Measurements from ENCODE around the gene GLB1L. TPM values are rescaled to one million over a fixed set of nuclear protein-coding genes. Genes with fewer than 3 reads are reported as not detected.
A peak's percentile ranks its signal among the peaks of the same experiment; 100 is the strongest.

Gene GLB1L
- total RNA-seq, 1 experiment from 2014 or later = 6.1 TPM

DNA sequence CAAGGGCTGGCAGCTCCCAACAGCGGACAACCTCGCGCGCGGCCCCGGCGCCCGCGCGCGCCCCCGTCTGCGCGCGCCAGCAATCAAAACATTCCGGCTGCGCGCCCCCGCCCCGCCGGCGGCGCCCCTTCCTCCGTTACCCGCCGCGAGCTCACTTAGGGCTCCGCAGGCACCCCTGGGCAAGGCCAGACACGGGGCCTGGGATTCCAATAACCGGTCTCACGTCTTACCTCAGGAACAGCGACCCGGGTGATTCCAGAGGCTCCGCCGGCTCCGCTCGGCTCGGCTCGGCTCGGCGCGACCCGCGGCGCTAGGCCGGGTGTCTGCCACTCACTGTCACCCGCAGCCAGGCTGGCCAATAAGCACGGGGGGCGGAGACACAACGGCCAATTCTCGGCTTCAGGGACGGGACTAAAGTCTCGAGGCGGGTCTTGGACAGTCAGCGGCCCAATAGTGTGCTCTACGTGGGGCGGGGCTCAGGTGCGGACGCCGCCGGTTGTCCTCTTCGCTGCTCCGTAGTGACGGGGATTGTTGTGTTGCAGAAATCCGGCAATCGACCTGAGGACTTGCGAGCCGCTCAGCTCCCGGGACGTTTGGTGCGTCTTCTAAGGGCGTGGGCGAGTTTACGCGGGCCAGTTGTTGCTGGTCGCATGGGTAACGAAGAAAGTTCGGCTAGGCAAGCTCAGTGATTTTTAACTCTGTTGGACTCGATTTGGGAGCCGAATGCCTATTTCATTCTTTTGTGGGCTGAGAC lies 15.8 kb downstream of the GLB1L start, which contains the start of the genes ANKZF1 and ATG9A (continued):
- TF ChIP-seq, protein P1, sequence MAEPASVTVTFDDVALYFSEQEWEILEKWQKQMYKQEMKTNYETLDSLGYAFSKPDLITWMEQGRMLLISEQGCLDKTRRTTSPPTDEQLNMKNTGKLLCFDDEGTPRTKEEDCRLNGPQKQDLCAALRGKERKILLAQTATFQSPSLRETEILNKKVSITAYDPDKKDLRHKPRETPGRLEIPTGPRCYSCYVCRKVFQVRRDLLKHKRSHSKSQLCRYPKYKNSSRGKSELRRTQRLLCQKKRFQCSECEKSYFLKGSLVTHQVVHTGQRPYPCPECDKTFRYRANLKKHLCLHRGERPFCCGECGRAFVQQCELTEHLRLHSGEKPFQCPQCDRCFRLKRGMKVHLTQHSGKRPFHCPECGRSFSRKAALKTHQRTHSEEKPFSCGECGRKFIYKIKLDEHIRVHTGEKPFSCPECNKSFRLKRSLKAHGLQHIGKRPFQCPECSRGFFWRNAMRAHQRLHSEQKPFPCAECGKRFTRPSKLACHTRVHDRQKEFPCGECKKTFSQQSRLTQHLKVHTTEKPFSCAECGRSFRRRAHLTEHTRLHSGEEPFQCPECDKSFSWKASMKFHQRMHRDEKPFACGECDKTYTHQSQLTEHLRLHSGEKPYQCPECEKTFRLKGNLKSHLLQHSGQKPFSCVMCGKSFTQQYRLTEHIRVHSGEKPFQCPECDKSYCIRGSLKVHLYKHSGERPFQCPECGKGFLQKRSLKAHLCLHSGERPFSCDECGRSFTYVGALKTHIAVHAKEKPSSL (CRISPR knock-in tag; conservative IDR thresholded peaks at IDR 0.05) = no peak
- TF ChIP-seq, protein P2, sequence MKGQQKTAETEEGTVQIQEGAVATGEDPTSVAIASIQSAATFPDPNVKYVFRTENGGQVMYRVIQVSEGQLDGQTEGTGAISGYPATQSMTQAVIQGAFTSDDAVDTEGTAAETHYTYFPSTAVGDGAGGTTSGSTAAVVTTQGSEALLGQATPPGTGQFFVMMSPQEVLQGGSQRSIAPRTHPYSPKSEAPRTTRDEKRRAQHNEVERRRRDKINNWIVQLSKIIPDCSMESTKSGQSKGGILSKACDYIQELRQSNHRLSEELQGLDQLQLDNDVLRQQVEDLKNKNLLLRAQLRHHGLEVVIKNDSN (CRISPR knock-in tag; IDR thresholded peaks at IDR 0.05) = 0 out of 2 replicates have a peak, but pooled peaks have one; percentile 22
- TF ChIP-seq PRRX2 (CRISPR knock-in tag; IDR thresholded peaks at IDR 0.05) (peak; percentile 46; the same call in 1 of the 2 replicates), SP1 (CRISPR knock-in tag; conservative IDR thresholded peaks at IDR 0.05) (peak; percentile 94), ZBTB21 (CRISPR knock-in tag; IDR thresholded peaks at IDR 0.05; ENCODE audit: borderline replicate concordance) (no peak), NR1H2 (CRISPR knock-in tag; IDR thresholded peaks at IDR 0.05) (no peak), OVOL2 (CRISPR knock-in tag; IDR thresholded peaks at IDR 0.05; ENCODE audit: borderline replicate concordance) (no peak)
- TF ChIP-seq, protein P3, sequence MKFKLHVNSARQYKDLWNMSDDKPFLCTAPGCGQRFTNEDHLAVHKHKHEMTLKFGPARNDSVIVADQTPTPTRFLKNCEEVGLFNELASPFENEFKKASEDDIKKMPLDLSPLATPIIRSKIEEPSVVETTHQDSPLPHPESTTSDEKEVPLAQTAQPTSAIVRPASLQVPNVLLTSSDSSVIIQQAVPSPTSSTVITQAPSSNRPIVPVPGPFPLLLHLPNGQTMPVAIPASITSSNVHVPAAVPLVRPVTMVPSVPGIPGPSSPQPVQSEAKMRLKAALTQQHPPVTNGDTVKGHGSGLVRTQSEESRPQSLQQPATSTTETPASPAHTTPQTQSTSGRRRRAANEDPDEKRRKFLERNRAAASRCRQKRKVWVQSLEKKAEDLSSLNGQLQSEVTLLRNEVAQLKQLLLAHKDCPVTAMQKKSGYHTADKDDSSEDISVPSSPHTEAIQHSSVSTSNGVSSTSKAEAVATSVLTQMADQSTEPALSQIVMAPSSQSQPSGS (CRISPR knock-in tag; IDR thresholded peaks at IDR 0.05; ENCODE audit: borderline replicate concordance, low read depth) = no peak
- TF ChIP-seq, protein P4, sequence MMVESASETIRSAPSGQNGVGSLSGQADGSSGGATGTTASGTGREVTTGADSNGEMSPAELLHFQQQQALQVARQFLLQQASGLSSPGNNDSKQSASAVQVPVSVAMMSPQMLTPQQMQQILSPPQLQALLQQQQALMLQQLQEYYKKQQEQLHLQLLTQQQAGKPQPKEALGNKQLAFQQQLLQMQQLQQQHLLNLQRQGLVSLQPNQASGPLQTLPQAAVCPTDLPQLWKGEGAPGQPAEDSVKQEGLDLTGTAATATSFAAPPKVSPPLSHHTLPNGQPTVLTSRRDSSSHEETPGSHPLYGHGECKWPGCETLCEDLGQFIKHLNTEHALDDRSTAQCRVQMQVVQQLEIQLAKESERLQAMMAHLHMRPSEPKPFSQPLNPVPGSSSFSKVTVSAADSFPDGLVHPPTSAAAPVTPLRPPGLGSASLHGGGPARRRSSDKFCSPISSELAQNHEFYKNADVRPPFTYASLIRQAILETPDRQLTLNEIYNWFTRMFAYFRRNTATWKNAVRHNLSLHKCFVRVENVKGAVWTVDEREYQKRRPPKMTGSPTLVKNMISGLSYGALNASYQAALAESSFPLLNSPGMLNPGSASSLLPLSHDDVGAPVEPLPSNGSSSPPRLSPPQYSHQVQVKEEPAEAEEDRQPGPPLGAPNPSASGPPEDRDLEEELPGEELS (CRISPR knock-in tag; IDR thresholded peaks at IDR 0.05) = no peak
- TF ChIP-seq, protein P5, sequence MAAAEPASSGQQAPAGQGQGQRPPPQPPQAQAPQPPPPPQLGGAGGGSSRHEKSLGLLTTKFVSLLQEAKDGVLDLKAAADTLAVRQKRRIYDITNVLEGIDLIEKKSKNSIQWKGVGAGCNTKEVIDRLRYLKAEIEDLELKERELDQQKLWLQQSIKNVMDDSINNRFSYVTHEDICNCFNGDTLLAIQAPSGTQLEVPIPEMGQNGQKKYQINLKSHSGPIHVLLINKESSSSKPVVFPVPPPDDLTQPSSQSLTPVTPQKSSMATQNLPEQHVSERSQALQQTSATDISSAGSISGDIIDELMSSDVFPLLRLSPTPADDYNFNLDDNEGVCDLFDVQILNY (CRISPR knock-in tag; IDR thresholded peaks at IDR 0.05) = peak; percentile 20; the same call in 1 of the 2 replicates

DNA sequence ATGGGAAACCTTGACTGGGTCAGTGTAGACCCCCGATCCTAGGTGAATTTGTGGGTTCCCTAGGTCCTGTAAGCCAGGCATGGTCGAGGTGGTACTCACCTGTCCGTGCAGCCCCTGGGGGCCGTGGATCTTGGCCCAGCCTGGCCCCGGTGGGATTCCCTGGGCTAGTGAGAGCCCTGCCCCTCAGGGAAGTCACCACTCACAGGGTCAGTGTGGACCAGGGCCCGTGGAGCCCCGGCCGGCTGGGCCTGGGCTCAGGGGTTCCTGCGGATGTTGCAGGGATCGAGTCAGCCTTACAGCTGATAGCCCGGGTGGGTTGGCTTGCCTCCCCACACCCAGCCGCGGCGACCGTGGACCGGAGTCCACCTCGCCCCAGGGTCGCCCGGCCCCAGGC lies 16.3 kb downstream of the GLB1L start:
- no peak overlapping the region for H3K27ac Mint-ChIP-seq
- CTCF ChIA-PET = interaction anchor here (1.2 to 2.4 kb wide), 4 partner anchors 11 to 66 kb away, joined by 4 to 21 read pairs (median 7); partner anchors contain the start of gene ABCB6
- POLR2A ChIA-PET = interaction anchor here (0.6 to 2.4 kb wide), 4 partner anchors 10 to 66 kb away, joined by 3 to 18 read pairs (median 10); partner anchors contain the start of genes ABCB6, GLB1L and STK16
- H3K36me3 Mint-ChIP-seq = peaks cover 47% of the 10 kb centered on the region
- peak overlapping the region; percentile 69 for H3K4me3 Mint-ChIP-seq
- DNase-seq (ENCODE audit: low spot score) = no peak
- peak; percentile 1; the same call in 1 of the 2 replicates for ATAC-seq
- no peaks in the 10 kb centered on the region for H3K9me3 Mint-ChIP-seq
- peaks cover 12% of the 10 kb centered on the region for H3K4me1 Mint-ChIP-seq
- no peak for TF ChIP-seq NR1H2 (CRISPR knock-in tag; IDR thresholded peaks at IDR 0.05)
- TF ChIP-seq JUN (CRISPR knock-in tag; IDR thresholded peaks at IDR 0.05) = no peak
- no peak for TF ChIP-seq ZNF232 (CRISPR knock-in tag; IDR thresholded peaks at IDR 0.05)
- TF ChIP-seq, protein P6, sequence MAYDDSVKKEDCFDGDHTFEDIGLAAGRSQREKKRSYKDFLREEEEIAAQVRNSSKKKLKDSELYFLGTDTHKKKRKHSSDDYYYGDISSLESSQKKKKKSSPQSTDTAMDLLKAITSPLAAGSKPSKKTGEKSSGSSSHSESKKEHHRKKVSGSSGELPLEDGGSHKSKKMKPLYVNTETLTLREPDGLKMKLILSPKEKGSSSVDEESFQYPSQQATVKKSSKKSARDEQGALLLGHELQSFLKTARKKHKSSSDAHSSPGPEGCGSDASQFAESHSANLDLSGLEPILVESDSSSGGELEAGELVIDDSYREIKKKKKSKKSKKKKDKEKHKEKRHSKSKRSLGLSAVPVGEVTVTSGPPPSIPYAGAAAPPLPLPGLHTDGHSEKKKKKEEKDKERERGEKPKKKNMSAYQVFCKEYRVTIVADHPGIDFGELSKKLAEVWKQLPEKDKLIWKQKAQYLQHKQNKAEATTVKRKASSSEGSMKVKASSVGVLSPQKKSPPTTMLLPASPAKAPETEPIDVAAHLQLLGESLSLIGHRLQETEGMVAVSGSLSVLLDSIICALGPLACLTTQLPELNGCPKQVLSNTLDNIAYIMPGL (CRISPR knock-in tag; IDR thresholded peaks at IDR 0.05) = no peak
- TF ChIP-seq, protein P7, sequence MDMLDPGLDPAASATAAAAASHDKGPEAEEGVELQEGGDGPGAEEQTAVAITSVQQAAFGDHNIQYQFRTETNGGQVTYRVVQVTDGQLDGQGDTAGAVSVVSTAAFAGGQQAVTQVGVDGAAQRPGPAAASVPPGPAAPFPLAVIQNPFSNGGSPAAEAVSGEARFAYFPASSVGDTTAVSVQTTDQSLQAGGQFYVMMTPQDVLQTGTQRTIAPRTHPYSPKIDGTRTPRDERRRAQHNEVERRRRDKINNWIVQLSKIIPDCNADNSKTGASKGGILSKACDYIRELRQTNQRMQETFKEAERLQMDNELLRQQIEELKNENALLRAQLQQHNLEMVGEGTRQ (CRISPR knock-in tag; IDR thresholded peaks at IDR 0.05) = no peak
- no peak for TF ChIP-seq TEAD4 (CRISPR knock-in tag; IDR thresholded peaks at IDR 0.05)
- H3K27me3 Mint-ChIP-seq (ENCODE audit: low read depth) = no peaks in the 10 kb centered on the region

All from WTC11 (cell line).